Activated CD8-positive, alpha-beta memory T cell treated with anti-CD3 and anti-CD28 coated beads for 4 hours (primary cell): ENCODE measurements around the gene PHF13.
"Not testable (repeated sequence)": the region's sequence is repeated elsewhere in the genome, so short reads cannot be mapped to it uniquely, and the experiment has no call there.

Experiments used
- DNase-seq, 2 donors: peaks; one replicate each; pipeline ENCODE4 v3.0.0-alpha.2; 2020; ENCODE audit warnings: low read depth in 2 of 2

The PHF13 gene

DNA sequence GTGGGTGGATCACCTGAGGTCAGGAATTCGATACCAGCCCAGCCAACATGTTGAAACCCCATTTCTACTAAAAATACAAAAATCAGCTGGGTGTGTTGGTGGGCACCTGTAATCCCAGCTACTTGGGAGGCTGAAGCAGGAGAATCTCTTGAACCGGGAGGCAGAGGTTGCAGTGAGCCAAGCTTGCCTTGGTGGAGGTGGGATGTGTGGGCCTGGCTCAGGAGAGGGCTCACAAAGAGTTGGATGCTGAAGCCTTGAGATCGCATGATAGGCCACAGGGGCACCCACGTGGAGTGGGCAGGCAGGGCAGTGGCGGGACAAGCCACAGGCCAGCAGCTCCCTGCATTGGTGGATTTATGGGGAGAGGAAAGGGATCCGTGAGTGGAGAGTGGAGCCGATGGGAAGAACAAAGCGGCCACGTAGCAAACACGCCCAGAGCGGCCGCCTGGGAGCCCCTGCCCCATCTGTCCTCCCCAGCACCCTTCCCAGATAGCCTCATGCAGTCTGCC lies 15.5 kb downstream of the PHF13 start:
- no peak for DNase-seq

DNA sequence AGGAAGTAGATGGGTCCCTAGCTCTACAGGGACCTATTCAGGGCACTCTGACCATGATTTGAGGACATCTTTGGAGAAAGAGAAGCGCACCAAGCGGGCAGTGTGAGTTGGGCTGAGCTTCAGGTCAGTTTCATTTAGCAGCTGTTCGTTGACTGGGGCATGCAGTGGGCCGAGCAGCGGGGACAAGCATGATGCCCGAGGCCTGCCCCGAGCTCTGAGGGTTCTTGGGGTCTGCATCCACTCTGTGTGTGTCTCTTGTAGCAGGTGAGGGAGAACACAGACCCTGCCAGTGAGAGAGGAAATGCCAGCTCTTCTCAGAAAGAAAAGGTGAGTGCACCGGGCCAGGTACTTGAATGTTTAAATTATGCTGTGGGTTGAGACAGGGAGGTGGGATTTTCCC lies 16.5 kb downstream of the PHF13 start:
- DNase-seq: no peak

DNA sequence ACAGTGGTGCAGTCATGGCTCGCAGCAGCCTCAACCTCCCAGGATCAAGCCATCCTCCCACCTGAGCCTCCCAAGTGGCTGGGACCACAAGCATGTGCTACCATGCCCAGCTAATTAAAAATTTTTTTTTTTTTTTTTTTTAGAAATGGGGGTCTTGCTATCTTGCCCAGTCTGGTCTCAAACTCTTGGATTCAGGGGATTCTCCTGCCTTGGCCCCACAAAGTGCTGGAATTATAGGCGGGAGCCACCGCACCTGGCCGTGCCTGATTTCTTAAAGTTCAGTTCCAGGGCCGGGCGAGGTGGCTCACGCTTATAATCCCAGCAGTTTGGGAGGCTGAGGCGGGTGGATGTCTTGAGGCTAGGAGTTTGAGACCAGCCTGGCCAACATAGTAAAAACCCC lies 17.5 kb downstream of the PHF13 start:
- DNase-seq: no peak

DNA sequence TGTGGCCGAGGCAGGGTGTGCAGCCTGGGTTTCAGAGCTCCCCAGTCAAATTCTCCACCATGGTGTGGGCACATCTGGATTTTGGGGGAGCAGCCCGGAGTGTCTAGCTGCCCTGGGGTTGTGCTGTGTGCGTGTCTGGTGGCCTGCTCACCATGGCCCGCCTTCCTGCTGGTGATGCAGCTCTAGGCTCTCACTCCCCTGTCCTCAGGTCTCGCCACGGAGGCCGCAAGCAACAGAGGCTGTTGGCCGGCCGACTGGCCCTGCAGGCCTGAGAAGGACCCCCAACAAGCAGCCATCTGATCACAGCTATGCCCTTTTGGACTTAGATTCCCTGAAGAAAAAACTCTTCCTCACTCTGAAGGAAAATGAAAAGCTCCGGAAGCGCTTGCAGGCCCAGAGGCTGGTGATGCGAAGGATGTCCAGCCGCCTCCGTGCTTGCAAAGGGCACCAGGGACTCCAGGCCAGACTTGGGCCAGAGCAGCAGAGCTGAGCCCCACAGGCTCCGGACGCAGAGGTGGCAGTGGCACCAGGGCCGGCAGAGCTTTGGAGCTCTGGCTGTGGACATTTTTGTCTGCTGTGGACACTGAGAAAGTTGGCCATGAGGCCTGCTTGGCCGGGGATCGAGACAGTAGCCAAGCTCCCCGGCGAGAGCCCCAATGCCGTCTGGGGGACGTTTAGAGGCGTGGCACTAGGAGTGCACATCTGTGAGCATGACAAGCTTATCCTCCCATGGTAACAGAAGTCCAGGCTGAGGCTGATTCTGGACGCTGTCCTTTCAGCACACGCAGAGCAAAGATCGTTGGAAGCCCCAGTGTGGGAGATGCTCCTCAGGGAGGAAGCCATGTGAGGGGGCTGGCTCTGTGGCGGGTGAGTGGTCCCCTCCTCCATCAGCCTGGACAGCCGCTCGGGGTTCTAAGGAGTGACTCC lies 19.3 kb downstream of the PHF13 start:
- no peak for DNase-seq

DNA sequence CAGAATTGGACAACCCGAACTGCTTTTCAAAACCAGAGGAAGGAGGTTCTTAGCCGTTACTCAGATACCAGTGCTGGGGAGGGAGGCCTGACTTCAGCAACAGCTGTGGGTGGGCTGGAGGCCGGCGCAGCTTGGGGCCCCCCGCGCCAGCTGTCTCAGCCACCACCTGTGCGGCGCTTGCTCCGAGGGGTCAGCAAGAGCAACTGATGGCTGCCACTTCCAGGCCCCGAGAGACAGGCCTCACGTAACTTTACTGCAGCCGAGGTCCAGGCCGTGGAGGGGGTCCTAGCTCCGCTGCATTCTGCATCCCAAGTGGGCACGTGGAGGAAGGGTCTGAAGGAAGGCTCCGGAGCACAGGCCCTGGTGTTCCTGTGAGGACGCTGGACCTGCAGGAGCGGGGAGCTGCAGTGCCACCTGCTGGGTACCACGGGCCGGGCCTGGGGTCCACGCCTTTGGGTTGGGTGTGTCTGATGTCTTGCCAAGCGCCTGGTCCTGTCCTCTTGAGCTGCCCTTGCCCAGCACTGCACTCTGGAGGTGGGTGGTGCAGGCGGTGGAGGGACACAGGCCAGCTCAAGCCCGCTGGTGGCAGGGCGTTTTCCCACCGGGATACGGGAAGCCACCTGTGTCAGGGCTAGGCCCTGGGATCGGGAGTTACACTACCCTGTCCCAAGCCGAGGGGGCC lies 21.0 kb downstream of the PHF13 start:
- DNase-seq: no peak

DNA sequence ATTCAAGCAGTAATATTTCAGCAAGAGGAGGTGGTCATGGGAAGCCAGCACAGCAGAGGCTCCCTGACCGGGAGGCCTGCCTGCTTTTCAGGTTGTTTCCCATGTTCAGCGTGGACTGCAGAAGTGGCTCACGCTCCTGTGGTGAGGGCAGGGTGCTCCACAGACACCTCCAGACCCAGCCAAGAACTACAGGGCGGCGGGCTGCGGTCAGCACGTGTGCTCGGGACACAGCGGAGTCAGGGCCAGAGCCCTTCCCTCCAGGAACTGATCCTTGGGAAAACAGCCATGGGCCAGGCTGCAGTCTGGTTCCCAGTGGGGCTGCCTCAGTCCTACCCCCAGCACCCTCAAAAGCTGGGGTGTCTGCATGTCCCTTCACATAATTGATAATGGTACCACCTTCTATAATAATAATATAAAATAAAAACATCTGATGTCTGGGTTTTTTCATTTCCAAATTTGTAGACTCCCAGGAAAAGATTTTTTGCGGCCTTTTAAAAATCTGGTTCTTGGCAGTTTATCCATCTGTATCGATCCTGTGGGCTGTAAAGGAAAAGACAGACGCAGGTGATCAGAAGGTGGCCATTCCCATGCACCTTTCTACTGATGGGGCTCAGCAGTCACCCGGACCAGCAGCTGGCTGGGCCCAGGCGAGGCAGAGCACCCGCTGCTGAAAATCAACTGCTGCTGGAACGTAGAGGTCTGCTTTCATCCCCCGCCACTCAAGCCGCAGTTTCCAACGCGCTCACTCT lies 21.8 kb downstream of the PHF13 start:
- no peak for DNase-seq

DNA sequence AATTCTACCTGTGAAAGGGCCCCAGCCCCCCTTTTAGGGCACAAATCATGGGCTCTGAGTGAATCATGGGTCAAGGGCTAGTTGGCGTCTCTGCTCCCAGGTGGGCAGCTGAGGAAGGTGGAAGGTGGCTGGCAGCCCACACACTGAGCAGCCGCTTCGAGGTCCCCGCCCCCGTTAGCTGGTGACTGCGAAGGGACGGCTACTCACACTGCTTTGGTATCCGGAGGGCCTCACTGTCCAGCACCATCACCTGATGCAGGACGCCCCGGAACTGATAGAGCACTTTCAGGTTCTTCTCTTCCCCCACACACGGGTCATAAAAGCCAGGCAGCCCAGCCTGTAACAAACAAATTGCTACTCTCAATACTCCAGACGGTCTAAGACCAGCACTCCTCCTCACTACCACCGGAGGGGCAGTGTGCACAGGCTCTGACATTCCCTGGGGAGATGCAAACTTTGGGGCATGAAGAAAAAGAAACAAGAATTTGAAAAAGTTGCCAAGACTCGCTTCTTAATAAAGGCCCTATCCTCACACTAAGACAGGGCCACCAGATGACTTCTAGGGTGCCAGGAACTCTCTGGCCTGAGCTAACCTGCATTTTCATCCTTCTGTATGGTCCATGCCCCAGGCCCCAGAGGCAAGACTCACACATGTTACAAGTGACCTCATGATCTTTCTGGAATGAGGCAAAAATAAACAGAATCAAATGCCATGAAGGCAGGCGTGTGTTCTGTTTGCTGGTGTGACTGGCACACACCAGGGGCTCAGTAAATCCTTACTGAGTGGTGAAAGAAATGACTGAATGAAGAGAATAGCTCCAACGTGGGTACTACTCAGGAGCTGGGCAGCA lies 22.6 kb downstream of the PHF13 start:
- DNase-seq: no peak

DNA sequence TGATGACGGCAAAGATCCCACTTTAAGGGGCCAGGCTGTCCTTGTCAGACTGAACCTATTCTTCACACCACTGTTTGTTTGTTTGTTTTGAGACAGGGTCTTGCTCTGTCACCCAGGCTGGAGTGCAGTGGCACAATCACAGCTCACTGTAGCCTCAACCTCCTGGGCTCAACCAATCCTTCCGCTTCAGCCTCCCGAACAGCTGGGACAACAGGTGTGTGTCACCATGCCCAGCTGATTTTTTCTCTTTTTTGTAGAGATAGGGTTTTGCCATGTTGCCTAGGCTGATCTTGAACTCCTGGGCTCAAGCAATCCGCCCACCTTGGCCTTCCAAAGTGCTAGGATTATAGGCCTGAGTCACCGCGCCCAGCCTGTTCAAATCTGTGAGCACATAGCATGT lies 23.2 kb downstream of the PHF13 start:
- not testable (repeated sequence) for DNase-seq

DNA sequence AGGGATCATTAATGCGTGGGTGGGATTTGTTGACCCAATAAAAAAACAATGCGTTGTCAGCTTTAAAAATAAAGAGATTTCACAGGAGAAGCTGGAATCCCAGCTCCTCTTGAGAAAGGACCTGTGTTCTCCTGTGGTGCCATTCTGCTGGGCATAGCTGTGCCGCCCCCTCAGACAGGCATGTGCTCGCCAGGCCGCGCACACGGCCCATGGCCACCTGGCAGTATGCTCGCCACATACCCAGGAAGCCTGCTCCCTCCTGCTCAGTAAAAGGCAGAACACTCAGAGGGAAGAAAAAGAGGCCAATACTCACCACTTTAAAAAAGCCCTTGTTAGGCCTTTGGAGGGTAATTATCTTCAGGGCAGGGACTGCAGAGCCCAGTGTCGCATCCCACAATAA lies 24.2 kb downstream of the PHF13 start:
- DNase-seq: no peak

DNA sequence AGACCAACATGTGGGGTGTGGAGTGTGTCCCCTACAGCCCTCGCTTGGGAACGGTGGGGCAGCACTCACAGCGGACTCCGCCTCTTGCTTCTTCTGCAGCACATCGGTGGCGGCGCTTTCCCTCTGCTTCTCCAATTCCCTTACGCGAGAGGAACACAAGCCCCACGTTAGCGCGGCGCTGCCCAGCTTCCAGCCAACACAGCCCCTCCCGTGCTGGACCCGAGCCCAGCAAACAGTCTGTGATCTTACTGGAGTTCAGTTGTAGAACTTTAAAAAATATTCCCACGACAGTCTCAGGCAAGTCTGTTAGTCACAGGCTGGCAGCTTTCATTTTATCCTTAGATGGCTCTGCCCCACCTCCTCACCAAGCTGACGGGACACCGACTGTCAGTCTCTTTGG lies 24.7 kb downstream of the PHF13 start:
- DNase-seq: no peak

DNA sequence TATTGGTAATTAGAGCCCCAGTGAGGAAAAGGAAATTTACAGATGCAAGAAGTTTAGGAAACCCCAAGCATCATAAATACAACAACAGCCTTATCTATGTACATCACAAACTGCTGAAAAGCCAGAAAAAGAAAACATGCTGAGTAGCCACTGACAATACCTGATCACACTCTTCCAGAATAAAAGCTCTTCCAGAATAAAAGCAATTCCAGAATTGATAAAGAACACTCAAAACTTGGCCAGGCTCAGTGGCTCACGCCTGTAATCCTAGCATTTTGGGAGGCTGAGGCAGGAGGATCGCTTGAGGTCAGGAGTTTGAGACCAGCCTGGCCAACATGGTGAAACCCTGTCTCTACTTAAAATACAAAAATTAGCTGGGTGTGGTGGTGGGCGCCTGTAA lies 27.3 kb downstream of the PHF13 start:
- DNase-seq: not testable (repeated sequence)

DNA sequence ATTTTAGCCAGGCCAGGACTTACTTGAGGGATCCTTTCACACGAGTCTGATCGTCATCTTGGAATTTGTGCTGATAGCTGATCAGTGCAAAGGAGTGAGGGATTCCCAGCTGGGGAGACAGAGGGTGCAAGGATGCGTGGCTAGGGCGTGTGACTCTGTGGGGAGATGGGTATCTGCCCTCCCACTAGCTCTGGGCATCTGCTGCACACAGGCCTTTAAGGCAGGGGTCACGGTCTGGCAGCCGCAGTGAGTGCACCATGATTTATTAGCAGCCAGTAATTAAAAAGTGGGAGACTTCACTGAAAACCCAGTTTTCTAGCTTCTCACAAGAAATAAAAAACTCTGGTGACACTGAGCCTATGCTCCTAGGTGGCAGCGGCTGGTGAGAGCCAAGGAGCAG lies 31.5 kb downstream of the PHF13 start:
- DNase-seq: no peak

DNA sequence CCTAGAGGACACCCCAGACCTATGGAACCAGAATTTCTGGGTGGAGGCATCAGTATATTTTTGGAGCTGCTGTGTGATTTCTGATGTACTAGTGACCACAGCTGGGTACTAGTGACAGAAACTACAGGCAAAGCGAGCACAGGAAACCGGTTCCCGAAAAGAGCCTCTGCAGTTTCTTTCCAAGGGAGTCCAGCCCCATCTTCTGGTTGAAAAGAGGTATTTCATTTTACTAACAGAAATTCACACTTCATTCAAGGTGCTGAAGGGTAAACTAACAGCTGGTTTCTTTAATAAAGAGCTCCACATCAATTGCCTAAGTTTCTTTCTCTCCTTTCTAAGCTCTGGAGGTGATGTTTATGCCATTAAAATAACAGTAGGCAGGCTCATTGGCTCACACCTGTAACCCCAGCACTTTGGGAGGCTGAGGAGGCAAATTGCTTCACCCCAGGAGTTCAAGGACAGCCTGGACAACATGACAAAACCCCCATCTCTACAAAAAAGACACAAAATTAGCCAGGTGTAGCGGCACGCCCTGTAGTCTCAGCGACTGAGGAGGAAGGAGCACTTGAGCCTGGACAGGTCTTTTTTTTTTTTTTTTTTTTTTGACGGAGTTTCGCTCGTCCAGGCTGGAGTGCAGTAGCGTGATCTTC lies 33.1 kb downstream of the PHF13 start:
- no peak for DNase-seq

DNA sequence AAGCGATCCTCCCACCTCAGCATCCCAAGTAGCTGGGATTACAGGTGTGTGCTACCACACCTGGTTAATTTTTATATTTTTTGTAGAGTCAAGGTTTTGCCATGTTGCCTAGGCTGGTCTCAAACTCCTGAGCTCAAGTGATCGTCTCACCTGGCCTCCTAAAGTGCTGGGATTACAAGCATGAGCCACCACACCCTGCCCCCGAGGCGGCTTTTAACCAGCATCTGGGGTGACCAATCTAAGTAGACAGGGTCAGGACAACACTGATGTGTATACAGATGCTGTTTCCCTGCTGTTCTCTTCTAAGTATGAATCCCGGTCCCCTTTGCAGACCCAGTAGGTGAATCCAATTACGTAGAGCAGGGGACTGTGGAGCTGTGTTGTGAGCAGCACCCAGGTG lies 35.0 kb downstream of the PHF13 start:
- DNase-seq: no peak

DNA sequence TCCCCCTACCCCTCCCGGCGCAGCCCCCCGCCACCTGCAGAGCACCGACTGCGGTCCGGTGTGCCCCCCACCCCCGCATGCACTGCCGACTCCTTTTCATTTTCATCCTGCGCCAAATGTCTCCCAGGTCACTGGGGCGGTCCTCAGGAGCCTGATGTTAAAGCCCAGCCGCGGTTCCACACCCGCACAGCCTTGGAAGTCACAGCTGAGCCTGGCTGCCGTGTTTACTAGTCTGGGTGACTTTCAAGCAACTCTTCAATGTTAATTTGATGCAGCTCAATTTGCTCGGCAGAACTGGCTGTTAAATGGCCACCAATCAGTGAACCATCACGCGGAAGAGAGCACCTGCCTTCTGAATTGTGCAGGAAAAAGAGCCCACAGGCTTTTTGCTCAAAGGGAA lies 38.4 kb downstream of the PHF13 start:
- DNase-seq: no peak

DNA sequence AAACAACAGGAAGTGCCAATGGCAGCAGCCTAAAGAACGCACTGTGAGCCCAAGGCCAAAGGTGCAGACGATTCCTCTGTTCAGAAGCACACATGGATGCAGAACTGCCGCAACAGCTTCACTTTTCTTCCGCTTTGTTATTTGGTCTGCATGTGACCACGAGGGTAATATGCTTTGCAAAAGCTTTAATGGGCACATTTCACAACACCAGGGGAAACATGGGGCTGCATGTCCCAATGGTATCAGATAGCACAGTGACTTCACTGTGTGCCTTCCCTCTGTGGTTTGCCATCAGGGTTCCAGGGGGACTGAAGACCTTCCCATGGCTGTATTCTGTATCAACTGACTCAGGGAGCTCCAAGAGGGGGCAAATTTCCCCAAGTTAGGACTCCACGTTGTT lies 39.5 kb downstream of the PHF13 start:
- DNase-seq: no peak

DNA sequence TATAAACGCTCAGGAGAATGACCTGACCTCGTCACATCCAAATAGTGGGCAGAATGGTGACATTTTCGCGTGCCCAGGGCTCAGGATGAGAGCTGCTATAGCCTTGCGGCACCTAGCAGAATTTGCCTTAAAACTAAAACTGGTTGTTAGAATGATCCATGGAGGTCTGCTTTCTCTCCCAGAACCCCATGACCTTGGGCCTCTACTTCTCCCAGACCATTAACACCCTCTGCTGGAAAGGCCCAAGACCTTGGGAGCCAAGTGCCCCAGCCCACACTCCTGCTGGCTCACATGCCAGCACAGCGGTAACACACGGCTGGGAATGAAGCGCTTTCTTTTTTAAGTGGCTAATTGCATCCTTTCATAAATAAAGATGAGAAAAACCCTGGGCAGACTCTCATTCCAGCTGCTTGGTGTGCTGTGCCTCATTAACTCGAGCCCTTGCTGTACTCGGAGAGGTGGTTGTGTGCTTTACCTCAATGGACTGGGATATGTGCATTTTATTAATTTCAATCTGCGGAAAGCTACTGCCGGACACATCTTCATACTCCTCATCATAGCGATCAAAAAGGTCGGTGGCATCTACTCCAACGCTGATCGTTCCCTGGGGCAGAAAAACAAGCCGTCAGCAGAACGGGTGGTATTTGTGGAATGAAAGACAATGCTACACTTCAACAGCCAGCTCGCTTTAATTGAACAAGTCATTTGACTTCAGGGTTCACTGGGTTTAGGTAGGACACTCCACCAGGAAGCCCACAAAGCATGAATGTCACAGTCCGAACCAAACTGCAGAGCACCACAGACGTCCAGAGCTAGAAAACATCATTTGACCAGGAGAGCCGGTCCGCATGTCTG lies 40.1 kb downstream of the PHF13 start:
- DNase-seq: no peak

DNA sequence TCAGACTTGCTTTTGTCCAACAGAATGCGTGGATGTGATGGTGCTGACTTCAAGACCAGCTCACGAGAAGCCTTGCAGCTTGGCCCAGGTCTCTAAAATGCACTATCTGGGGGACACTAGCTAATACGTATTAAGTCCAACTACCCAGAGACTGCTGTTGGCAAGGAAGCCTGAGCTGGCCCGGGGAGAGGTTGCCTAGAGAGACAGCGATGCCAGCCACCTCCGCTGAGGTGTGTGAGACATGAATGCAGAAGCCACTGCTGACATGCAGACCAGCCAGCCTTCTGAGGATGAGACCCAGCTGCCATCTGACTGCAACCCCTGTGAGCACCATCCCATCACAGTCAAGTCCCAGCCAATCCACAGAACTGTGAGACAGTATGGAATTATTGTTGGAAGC lies 43.6 kb downstream of the PHF13 start:
- DNase-seq: no peak

DNA sequence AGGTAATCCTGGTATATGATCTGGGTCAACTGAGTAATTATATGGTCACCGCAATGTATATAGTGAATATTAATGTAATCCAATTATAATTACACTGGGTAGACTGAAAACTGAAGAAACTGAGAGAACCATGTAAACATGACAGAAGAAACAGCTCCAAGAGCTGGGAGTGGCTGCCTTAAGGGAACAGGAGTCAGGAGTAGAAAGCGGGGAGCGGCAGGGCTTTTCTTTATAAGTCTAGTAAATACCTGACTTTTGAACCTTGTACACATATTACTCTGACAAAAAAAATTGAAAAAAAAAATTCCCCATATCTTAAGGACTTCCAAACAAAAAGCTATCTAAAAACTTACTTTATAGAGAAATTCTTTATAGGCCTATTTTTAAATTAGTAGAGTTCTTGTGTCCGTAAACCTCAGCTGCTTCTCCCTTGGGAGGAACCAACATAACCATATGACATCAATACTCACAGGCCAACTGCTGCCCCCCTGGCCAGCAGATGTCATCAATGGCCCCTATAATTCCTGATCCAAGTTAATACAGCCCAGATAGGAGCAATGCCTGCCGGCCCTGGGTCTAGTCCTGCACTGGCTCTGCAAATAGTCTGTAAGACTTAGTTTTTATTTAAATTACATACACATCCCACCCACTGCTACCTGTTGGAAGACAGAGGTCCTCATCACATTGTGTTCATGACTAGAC lies 45.0 kb downstream of the PHF13 start:
- DNase-seq: no peak
